ENCODE results near the gene ANKRD33B.
A peak's percentile ranks its signal among the peaks of the same experiment; 100 is the strongest.
"Not testable (repeated sequence)": the region's sequence is repeated elsewhere in the genome, so short reads cannot be mapped to it uniquely, and the experiment has no call there.

Gene ANKRD33B

DNA sequence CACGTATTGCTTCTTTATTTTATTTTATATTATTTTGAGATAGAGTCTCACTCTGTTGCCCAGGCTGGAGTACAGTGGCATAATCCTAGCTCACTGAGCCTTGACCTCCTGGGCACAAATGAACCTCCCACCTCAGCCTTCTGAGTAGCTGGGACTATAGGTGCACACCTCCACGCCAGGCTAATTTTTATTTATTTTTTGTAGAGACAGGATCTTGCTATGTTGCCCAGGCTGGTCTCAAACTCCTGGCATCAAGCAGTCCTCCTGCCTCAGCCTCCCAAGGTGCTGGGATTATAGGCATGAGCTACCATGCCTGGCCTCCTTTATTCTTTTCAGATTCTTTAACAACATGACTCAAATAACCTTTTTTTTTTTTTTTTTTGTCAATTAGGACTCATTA lies 6.7 kb downstream of the ANKRD33B start:
- H3K4me1 ChIP-seq (ENCODE audit: control insufficient read depth, insufficient read depth, low read depth, low read length), result peaks cover 20% of the 10 kb centered on the region
- H2BK5ac ChIP-seq (ENCODE audit: low read depth, low read length, poor library complexity, severe bottlenecking); H2BK12ac ChIP-seq (ENCODE audit: low read length in 2 of 2); H2BK120ac ChIP-seq (ENCODE audit: low read depth, low read length); H3K14ac ChIP-seq (ENCODE audit: low read length in 2 of 2); H3K23ac ChIP-seq (ENCODE audit: low read length in 2 of 2); H3K9ac ChIP-seq (ENCODE audit: low read length); H4K8ac ChIP-seq (ENCODE audit: low read length); H3K9me3 ChIP-seq (ENCODE audit: control insufficient read depth, low read length); DNase-seq; H3K36me3 ChIP-seq (ENCODE audit: control insufficient read depth in 1 of 2, insufficient read depth in 2 of 2, low read depth in 1 of 2, low read length in 2 of 2); H2BK15ac ChIP-seq (ENCODE audit: low read depth, poor library complexity, severe bottlenecking); H2AFZ ChIP-seq (ENCODE audit: low read depth, low read length); H3K4me2 ChIP-seq (ENCODE audit: low read length, poor library complexity, severe bottlenecking); H2AK5ac ChIP-seq (ENCODE audit: low read length, severe bottlenecking); H4K91ac ChIP-seq (ENCODE audit: low read length); H3K27me3 ChIP-seq (ENCODE audit: control insufficient read depth in 1 of 2, insufficient read depth in 1 of 2, low read length in 2 of 2); H3K4me3 ChIP-seq (ENCODE audit: insufficient read depth in 1 of 2, low read depth in 1 of 2, low read length in 2 of 2); H3K18ac ChIP-seq (ENCODE audit: low read depth in 1 of 2, low read length in 2 of 2); H3K27ac ChIP-seq (ENCODE audit: low read length, poor library complexity, severe bottlenecking): not testable (repeated sequence)
- WGBS, result no CpG with 5 or more reads among the region's 2 CpGs
- peaks cover 30% of the 10 kb centered on the region for H3K79me1 ChIP-seq (replicated peaks; ENCODE audit: low read length, poor library complexity, severe bottlenecking)
- H3K4ac ChIP-seq (ENCODE audit: low read depth in 1 of 2, low read length in 2 of 2), result peak overlapping the region in 1 of 2 experiments; percentile 46

DNA sequence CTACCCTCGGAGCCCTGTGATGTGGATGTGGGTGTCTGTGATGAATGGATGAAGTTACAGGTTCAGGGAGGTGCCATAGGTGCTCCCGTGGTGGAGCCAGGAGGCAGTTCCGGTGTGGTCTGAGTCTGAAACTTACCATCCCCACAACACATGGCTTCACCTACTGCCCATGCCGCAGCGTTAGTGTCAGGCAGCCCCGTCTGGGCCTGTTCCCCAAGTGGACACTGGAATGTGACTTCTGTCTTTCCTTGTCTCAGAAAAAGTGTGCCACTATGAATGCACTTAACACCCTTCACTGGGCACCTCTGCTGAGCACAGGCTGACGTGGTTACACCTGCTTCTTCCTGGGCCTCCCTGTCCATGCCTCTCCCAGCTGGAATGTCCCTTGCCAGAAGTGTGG lies 8.6 kb downstream of the ANKRD33B start:
- 94% methylated on average over 7 of the region's 7 CpGs for WGBS
- Histone ChIP-seq H3K14ac (ENCODE audit: low read length in 2 of 2) (no peak overlapping the region), H2BK15ac (ENCODE audit: low read depth, poor library complexity, severe bottlenecking) (no peak overlapping the region)

DNA sequence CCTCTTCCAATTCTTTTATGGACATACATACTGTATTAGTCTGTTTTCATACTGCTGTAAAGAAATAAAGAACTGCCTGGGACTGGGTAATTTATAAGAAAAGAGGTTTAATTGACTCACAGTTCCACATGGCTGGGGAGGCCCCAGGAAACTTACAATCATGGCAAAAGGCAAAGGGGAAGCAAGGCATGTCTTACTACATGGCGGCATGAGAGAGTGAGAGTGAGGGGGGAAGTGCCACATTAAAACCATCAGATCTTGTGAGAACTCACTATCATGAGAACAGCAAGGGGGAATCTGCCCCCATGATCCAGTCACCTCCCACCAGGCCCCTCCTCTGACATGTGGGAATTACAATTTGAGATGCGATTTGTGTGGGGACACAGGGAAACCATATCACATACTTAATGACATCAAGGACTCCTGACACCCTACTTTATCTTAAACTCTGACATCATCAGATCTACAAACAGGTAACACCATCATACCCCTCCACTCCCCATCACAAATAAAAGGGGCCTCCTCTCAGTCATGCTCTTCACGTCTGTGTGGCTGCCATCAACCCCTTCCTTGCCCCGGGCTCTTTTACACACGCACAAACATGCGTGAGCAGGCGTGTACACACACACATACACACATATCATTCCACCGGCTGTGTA lies 9.7 kb downstream of the ANKRD33B start:
- H3K4me1 ChIP-seq (ENCODE audit: control insufficient read depth, insufficient read depth, low read depth, low read length), result peaks cover 6% of the 10 kb centered on the region

More for the DNA sequence above, 8.6 kb downstream of the ANKRD33B start:
- Histone ChIP-seq H3K9ac (ENCODE audit: low read length) (no peak overlapping the region), H3K18ac (ENCODE audit: low read depth in 1 of 2, low read length in 2 of 2) (no peak overlapping the region), H3K27ac (ENCODE audit: low read length, poor library complexity, severe bottlenecking) (no peak overlapping the region), H4K91ac (ENCODE audit: low read length) (no peak overlapping the region), H2BK12ac (ENCODE audit: low read length in 2 of 2) (no peak overlapping the region), H3K79me1 (replicated peaks; ENCODE audit: low read length, poor library complexity, severe bottlenecking) (peaks cover 36% of the 10 kb centered on the region), H2BK120ac (ENCODE audit: low read depth, low read length) (no peak overlapping the region), H3K4me2 (ENCODE audit: low read length, poor library complexity, severe bottlenecking) (no peak overlapping the region), H4K8ac (ENCODE audit: low read length) (no peak overlapping the region), H3K9me3 (ENCODE audit: control insufficient read depth, low read length) (no peaks in the 10 kb centered on the region), H2AK5ac (ENCODE audit: low read length, severe bottlenecking) (no peak overlapping the region), H2AFZ (ENCODE audit: low read depth, low read length) (no peak overlapping the region), H3K27me3 (ENCODE audit: control insufficient read depth in 1 of 2, insufficient read depth in 1 of 2, low read length in 2 of 2) (no peaks in the 10 kb centered on the region), H3K36me3 (ENCODE audit: control insufficient read depth in 1 of 2, insufficient read depth in 2 of 2, low read depth in 1 of 2, low read length in 2 of 2) (peaks cover 0 to 9% of the 10 kb centered on the region in 2 experiments), H3K4me3 (ENCODE audit: insufficient read depth in 1 of 2, low read depth in 1 of 2, low read length in 2 of 2) (no peak overlapping the region), H3K4ac (ENCODE audit: low read depth in 1 of 2, low read length in 2 of 2) (no peak overlapping the region), H3K23ac (ENCODE audit: low read length in 2 of 2) (no peak overlapping the region), H2BK5ac (ENCODE audit: low read depth, low read length, poor library complexity, severe bottlenecking) (no peak overlapping the region), H3K4me1 (ENCODE audit: control insufficient read depth, insufficient read depth, low read depth, low read length) (peaks cover 6% of the 10 kb centered on the region)
- DNase-seq, result no peak

DNA sequence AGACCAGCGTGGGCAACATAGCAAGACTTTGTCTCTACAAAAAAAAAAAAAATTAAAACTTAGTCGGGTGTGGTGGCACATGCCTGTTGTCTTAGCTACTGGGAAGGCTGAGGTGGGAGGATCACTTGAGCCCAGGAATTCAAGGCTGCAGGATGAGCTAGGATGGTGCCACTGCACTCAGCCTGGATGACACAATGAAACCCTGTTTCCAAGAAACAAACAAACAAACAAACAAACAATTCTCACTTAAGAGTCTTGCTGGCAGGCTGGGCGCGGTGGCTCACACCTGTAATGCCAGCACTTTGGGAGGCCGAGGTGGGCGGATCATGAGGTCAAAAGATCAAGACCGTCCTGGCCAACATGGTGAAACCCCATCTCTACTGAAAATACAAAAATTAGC lies 11.0 kb downstream of the ANKRD33B start:
- H2AK5ac ChIP-seq (ENCODE audit: low read length, severe bottlenecking); H3K9me3 ChIP-seq (ENCODE audit: control insufficient read depth, low read length); H2BK12ac ChIP-seq (ENCODE audit: low read length in 2 of 2); H3K4ac ChIP-seq (ENCODE audit: low read depth in 1 of 2, low read length in 2 of 2); H2BK5ac ChIP-seq (ENCODE audit: low read depth, low read length, poor library complexity, severe bottlenecking); H3K36me3 ChIP-seq (ENCODE audit: control insufficient read depth in 1 of 2, insufficient read depth in 2 of 2, low read depth in 1 of 2, low read length in 2 of 2); H3K27ac ChIP-seq (ENCODE audit: low read length, poor library complexity, severe bottlenecking); H2AFZ ChIP-seq (ENCODE audit: low read depth, low read length); H2BK120ac ChIP-seq (ENCODE audit: low read depth, low read length); H4K8ac ChIP-seq (ENCODE audit: low read length); DNase-seq; H3K4me3 ChIP-seq (ENCODE audit: insufficient read depth in 1 of 2, low read depth in 1 of 2, low read length in 2 of 2); H3K9ac ChIP-seq (ENCODE audit: low read length); H3K4me2 ChIP-seq (ENCODE audit: low read length, poor library complexity, severe bottlenecking); H3K23ac ChIP-seq (ENCODE audit: low read length in 2 of 2); H3K4me1 ChIP-seq (ENCODE audit: control insufficient read depth, insufficient read depth, low read depth, low read length); H3K14ac ChIP-seq (ENCODE audit: low read length in 2 of 2); H3K18ac ChIP-seq (ENCODE audit: low read depth in 1 of 2, low read length in 2 of 2); H4K91ac ChIP-seq (ENCODE audit: low read length); H3K27me3 ChIP-seq (ENCODE audit: control insufficient read depth in 1 of 2, insufficient read depth in 1 of 2, low read length in 2 of 2); H2BK15ac ChIP-seq (ENCODE audit: low read depth, poor library complexity, severe bottlenecking): not testable (repeated sequence)
- WGBS, result 94% methylated on average over 5 of the region's 7 CpGs
- H3K79me1 ChIP-seq (replicated peaks; ENCODE audit: low read length, poor library complexity, severe bottlenecking), result peaks cover 34% of the 10 kb centered on the region

More for the DNA sequence above, 9.7 kb downstream of the ANKRD33B start:
- H2BK15ac ChIP-seq (ENCODE audit: low read depth, poor library complexity, severe bottlenecking), result no peak overlapping the region
- H3K18ac ChIP-seq (ENCODE audit: low read depth in 1 of 2, low read length in 2 of 2), result peak overlapping the region in 1 of 2 experiments; percentile 35
- H3K4me3 ChIP-seq (ENCODE audit: insufficient read depth in 1 of 2, low read depth in 1 of 2, low read length in 2 of 2), result no peak overlapping the region
- H3K36me3 ChIP-seq (ENCODE audit: control insufficient read depth in 1 of 2, insufficient read depth in 2 of 2, low read depth in 1 of 2, low read length in 2 of 2), result peaks cover 0 to 9% of the 10 kb centered on the region in 2 experiments
- H3K14ac ChIP-seq (ENCODE audit: low read length in 2 of 2), result no peak overlapping the region
- peaks cover 41% of the 10 kb centered on the region for H3K79me1 ChIP-seq (replicated peaks; ENCODE audit: low read length, poor library complexity, severe bottlenecking)
- no peak overlapping the region for H4K91ac ChIP-seq (ENCODE audit: low read length)
- WGBS, result 97% methylated on average over 7 of the region's 8 CpGs
- H3K9ac ChIP-seq (ENCODE audit: low read length), result no peak overlapping the region
- H2BK12ac ChIP-seq (ENCODE audit: low read length in 2 of 2), result no peak overlapping the region
- no peaks in the 10 kb centered on the region for H3K27me3 ChIP-seq (ENCODE audit: control insufficient read depth in 1 of 2, insufficient read depth in 1 of 2, low read length in 2 of 2)
- no peak overlapping the region for H2AFZ ChIP-seq (ENCODE audit: low read depth, low read length)
- H3K9me3 ChIP-seq (ENCODE audit: control insufficient read depth, low read length), result no peaks in the 10 kb centered on the region
- no peak overlapping the region for H3K27ac ChIP-seq (ENCODE audit: low read length, poor library complexity, severe bottlenecking)
- H2AK5ac ChIP-seq (ENCODE audit: low read length, severe bottlenecking), result no peak overlapping the region
- H3K23ac ChIP-seq (ENCODE audit: low read length in 2 of 2), result no peak overlapping the region
- H4K8ac ChIP-seq (ENCODE audit: low read length), result no peak overlapping the region
- H2BK5ac ChIP-seq (ENCODE audit: low read depth, low read length, poor library complexity, severe bottlenecking), result no peak overlapping the region
- H2BK120ac ChIP-seq (ENCODE audit: low read depth, low read length), result no peak overlapping the region
- no peak overlapping the region for H3K4me2 ChIP-seq (ENCODE audit: low read length, poor library complexity, severe bottlenecking)
- H3K4ac ChIP-seq (ENCODE audit: low read depth in 1 of 2, low read length in 2 of 2), result no peak overlapping the region
- DNase-seq, result no peak
